ENCODE data around the gene FCRL1. TPM values are rescaled to one million over a fixed set of nuclear protein-coding genes. Genes with fewer than 3 reads are reported as not detected.

FCRL1 gene
- total RNA-seq, 1 experiment from 2014 or later = not detected

GRCh38 chr1:157806431-157807149 is 13.3 kb downstream of the FCRL1 start (continued):
- no peak for TF ChIP-seq ZBTB21 (CRISPR knock-in tag; IDR thresholded peaks at IDR 0.05; ENCODE audit: borderline replicate concordance)

- ChIA-PET CTCF (no interaction called here), POLR2A (no interaction called here)
- Mint-ChIP-seq H3K4me1 (no peaks in the 10 kb centered on the region), H3K36me3 (no peaks in the 10 kb centered on the region), H3K9me3 (no peaks in the 10 kb centered on the region), H3K27ac (no peak overlapping the region), H3K4me3 (no peak overlapping the region), H3K27me3 (ENCODE audit: low read depth) (no peaks in the 10 kb centered on the region; the same call in none of the 2 replicates)
- TF ChIP-seq, protein P1, sequence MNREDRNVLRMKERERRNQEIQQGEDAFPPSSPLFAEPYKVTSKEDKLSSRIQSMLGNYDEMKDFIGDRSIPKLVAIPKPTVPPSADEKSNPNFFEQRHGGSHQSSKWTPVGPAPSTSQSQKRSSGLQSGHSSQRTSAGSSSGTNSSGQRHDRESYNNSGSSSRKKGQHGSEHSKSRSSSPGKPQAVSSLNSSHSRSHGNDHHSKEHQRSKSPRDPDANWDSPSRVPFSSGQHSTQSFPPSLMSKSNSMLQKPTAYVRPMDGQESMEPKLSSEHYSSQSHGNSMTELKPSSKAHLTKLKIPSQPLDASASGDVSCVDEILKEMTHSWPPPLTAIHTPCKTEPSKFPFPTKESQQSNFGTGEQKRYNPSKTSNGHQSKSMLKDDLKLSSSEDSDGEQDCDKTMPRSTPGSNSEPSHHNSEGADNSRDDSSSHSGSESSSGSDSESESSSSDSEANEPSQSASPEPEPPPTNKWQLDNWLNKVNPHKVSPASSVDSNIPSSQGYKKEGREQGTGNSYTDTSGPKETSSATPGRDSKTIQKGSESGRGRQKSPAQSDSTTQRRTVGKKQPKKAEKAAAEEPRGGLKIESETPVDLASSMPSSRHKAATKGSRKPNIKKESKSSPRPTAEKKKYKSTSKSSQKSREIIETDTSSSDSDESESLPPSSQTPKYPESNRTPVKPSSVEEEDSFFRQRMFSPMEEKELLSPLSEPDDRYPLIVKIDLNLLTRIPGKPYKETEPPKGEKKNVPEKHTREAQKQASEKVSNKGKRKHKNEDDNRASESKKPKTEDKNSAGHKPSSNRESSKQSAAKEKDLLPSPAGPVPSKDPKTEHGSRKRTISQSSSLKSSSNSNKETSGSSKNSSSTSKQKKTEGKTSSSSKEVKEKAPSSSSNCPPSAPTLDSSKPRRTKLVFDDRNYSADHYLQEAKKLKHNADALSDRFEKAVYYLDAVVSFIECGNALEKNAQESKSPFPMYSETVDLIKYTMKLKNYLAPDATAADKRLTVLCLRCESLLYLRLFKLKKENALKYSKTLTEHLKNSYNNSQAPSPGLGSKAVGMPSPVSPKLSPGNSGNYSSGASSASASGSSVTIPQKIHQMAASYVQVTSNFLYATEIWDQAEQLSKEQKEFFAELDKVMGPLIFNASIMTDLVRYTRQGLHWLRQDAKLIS (CRISPR knock-in tag; IDR thresholded peaks at IDR 0.05; ENCODE audit: borderline replicate concordance) = no peak
- TF ChIP-seq TEAD1 (CRISPR knock-in tag; IDR thresholded peaks at IDR 0.05) = no peak
- TF ChIP-seq NR3C1 (CRISPR knock-in tag; conservative IDR thresholded peaks at IDR 0.05; ENCODE audit: low read depth) = no peak
- TF ChIP-seq ZNF396 (CRISPR knock-in tag; IDR thresholded peaks at IDR 0.05; ENCODE audit: borderline replicate concordance) = no peak
- no peak for TF ChIP-seq SMAD3 (CRISPR knock-in tag; IDR thresholded peaks at IDR 0.05; ENCODE audit: borderline replicate concordance)
- TF ChIP-seq, protein P2, sequence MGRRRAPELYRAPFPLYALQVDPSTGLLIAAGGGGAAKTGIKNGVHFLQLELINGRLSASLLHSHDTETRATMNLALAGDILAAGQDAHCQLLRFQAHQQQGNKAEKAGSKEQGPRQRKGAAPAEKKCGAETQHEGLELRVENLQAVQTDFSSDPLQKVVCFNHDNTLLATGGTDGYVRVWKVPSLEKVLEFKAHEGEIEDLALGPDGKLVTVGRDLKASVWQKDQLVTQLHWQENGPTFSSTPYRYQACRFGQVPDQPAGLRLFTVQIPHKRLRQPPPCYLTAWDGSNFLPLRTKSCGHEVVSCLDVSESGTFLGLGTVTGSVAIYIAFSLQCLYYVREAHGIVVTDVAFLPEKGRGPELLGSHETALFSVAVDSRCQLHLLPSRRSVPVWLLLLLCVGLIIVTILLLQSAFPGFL (CRISPR knock-in tag; IDR thresholded peaks at IDR 0.05; ENCODE audit: borderline replicate concordance) = no peak
- no peak for TF ChIP-seq ZNF263 (CRISPR knock-in tag; IDR thresholded peaks at IDR 0.05; ENCODE audit: low read depth)
- TF ChIP-seq NR2C2 (CRISPR knock-in tag; IDR thresholded peaks at IDR 0.05) = no peak
- TF ChIP-seq ZNF281 (CRISPR knock-in tag; IDR thresholded peaks at IDR 0.05) = no peak
- no peak for DNase-seq (ENCODE audit: low spot score)
- ATAC-seq = no peak
Measured at GRCh38 chr1:157803851-157804250, 16.1 kb downstream of the FCRL1 start.

DNA sequence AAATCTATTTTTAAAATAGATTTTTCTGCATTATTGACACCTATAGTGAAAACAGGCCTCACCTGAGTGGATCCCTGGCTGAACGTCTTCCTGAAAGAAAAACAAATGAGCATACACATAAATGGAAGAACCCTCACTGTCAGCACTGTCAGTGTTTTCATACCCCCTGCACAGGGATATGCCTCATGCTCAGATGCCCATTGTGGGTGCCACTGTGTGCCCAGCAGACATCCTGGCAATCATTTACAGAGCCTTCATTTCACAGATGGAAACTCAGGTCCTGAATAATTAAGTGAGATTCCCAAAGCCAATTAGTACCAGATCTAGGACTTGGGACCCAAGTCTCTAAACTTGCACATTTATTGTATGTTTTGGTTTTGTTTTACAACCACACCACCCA is 19.9 kb downstream of the FCRL1 start:
- Mint-ChIP-seq H3K36me3 (no peaks in the 10 kb centered on the region), H3K4me1 (no peaks in the 10 kb centered on the region), H3K9me3 (no peaks in the 10 kb centered on the region), H3K4me3 (no peak overlapping the region), H3K27me3 (ENCODE audit: low read depth) (no peaks in the 10 kb centered on the region; the same call in 1 of the 2 replicates), H3K27ac (no peak overlapping the region)
- CTCF ChIA-PET = no interaction called here
- DNase-seq (ENCODE audit: low spot score) = no peak
- ATAC-seq = no peak
- POLR2A ChIA-PET = no interaction called here
- TF ChIP-seq IRF2 (CRISPR knock-in tag; IDR thresholded peaks at IDR 0.05; ENCODE audit: borderline replicate concordance, low read depth) (no peak), OVOL2 (CRISPR knock-in tag; IDR thresholded peaks at IDR 0.05; ENCODE audit: borderline replicate concordance) (no peak), CDX4 (CRISPR knock-in tag; IDR thresholded peaks at IDR 0.05; ENCODE audit: borderline replicate concordance) (no peak), NR2C2 (CRISPR knock-in tag; IDR thresholded peaks at IDR 0.05) (no peak), JUN (CRISPR knock-in tag; IDR thresholded peaks at IDR 0.05) (no peak), IRF1 (CRISPR knock-in tag; IDR thresholded peaks at IDR 0.05) (no peak), ETV6 (CRISPR knock-in tag; IDR thresholded peaks at IDR 0.05) (no peak), TP53 (CRISPR knock-in tag; IDR thresholded peaks at IDR 0.05) (no peak), E2F5 (CRISPR knock-in tag; IDR thresholded peaks at IDR 0.05) (no peak), GRHL2 (CRISPR knock-in tag; IDR thresholded peaks at IDR 0.05; ENCODE audit: insufficient replicate concordance, severe bottlenecking) (no peak), PRRX2 (CRISPR knock-in tag; IDR thresholded peaks at IDR 0.05) (no peak)
- TF ChIP-seq, protein P3, sequence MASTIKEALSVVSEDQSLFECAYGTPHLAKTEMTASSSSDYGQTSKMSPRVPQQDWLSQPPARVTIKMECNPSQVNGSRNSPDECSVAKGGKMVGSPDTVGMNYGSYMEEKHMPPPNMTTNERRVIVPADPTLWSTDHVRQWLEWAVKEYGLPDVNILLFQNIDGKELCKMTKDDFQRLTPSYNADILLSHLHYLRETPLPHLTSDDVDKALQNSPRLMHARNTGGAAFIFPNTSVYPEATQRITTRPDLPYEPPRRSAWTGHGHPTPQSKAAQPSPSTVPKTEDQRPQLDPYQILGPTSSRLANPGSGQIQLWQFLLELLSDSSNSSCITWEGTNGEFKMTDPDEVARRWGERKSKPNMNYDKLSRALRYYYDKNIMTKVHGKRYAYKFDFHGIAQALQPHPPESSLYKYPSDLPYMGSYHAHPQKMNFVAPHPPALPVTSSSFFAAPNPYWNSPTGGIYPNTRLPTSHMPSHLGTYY (CRISPR knock-in tag; IDR thresholded peaks at IDR 0.05) = no peak

Data from WTC11 (cell line).